ENCODE data around the gene TGFA. TPM values are rescaled to one million over a fixed set of nuclear protein-coding genes. Genes with fewer than 3 reads are reported as not detected.

Gene TGFA
- total and polyA plus RNA-seq, 10 of the 15 experiments (the other 5 are each of a cell fraction or from before 2014, with no cell fraction given) = 0.03 to 0.23 TPM; not detected in 8

GRCh38 chr2:70528929-70529328 is 24.7 kb downstream of the TGFA start:
- WGBS (ENCODE audit: insufficient coverage, insufficient replicate concordance, low lambda C conversion rate, missing lambda C conversion rate) = 20% methylated on average over 3 of the region's 3 CpGs

GRCh38 chr2:70528276-70528675 is 25.4 kb downstream of the TGFA start:
- Histone ChIP-seq H3K36me3 (ENCODE audit: control insufficient read depth in 2 of 2, insufficient read depth in 2 of 2, low read length in 1 of 2) (no peaks in the 10 kb centered on the region), H3K4me3 (no peak overlapping the region), H3K27ac (ENCODE audit: control insufficient read depth, insufficient read depth) (no peak overlapping the region), H3K27me3 (replicated peaks in 1 of 2; ENCODE audit: control insufficient read depth in 2 of 2, insufficient read depth in 2 of 2, low read length in 1 of 2) (no peaks in the 10 kb centered on the region), H3K4me2 (ENCODE audit: control insufficient read depth, insufficient read depth) (no peak overlapping the region), H2AFZ (ENCODE audit: control insufficient read depth, low read depth, low read length) (no peak overlapping the region), H3K4me1 (ENCODE audit: control insufficient read depth, insufficient read depth, low read length) (no peaks in the 10 kb centered on the region), H3K79me2 (ENCODE audit: control insufficient read depth, insufficient read depth, low read length) (no peaks in the 10 kb centered on the region), H4K20me1 (ENCODE audit: control insufficient read depth, insufficient read depth) (no peaks in the 10 kb centered on the region), H3K9me3 (replicated peaks; ENCODE audit: control insufficient read depth, insufficient read depth, low read length) (no peaks in the 10 kb centered on the region; the same call in 2 of the 3 replicates), H3K9ac (ENCODE audit: control insufficient read depth, insufficient read depth, low read length) (no peak overlapping the region)
- no peak for FAIRE-seq
- intact Hi-C loops (cut with micrococcal nuclease; ENCODE audit: unreplicated experiment) (no loop called here), in situ Hi-C loops (cut with MboI) (no loop called here)
- CTCF ChIA-PET = no interaction called here
- SMC1A ChIA-PET (ENCODE audit: uncharacterized antibody, unreplicated experiment) = no interaction called here
- WGBS (ENCODE audit: insufficient coverage, insufficient replicate concordance, low lambda C conversion rate, missing lambda C conversion rate) = 44% methylated on average over 5 of the region's 7 CpGs
- POLR2A ChIA-PET = no interaction called here
- RAD21 ChIA-PET (ENCODE audit: unreplicated experiment) = no interaction called here
- BruUV-seq (replicated peaks) = no TSS peak
- ATAC-seq = no peak
- DNase-seq (ENCODE audit: low read depth, low spot score) = no peak
- TF ChIP-seq CREB1 (IDR thresholded peaks at IDR 0.05; ENCODE audit: low read depth) = no peak
- TF ChIP-seq MEF2A (IDR thresholded peaks at IDR 0.05; ENCODE audit: insufficient read depth, low read depth, low read length) = no peak
- no peak for TF ChIP-seq ZBTB4 (CRISPR knock-in tag; IDR thresholded peaks at IDR 0.05)
- TF ChIP-seq RAD21 (IDR thresholded peaks at IDR 0.05; ENCODE audit: insufficient read depth, low read depth, low read length) = no peak
- TF ChIP-seq CHD4 (IDR thresholded peaks at IDR 0.05) = no peak
- TF ChIP-seq ZBTB40 (IDR thresholded peaks at IDR 0.05; ENCODE audit: borderline replicate concordance) = no peak
- TF ChIP-seq ASH2L (IDR thresholded peaks at IDR 0.05; ENCODE audit: borderline replicate concordance, low read depth) = no peak
- TF ChIP-seq NFYA (IDR thresholded peaks at IDR 0.05; ENCODE audit: borderline replicate concordance, low read depth, low read length) = no peak
- no peak for TF ChIP-seq EGR1 (IDR thresholded peaks at IDR 0.05; ENCODE audit: borderline replicate concordance in 1 of 2, low read depth in 2 of 2, low read length in 2 of 2)

More at GRCh38 chr2:70528929-70529328, 24.7 kb downstream of the TGFA start:
- in situ Hi-C loops (cut with MboI) (no loop called here), intact Hi-C loops (cut with micrococcal nuclease; ENCODE audit: unreplicated experiment) (no loop called here)
- H3K4me2 ChIP-seq (ENCODE audit: control insufficient read depth, insufficient read depth) = no peak overlapping the region
- FAIRE-seq (no peak), ATAC-seq (no peak), DNase-seq (ENCODE audit: low read depth, low spot score) (no peak)
- H3K9ac ChIP-seq (ENCODE audit: control insufficient read depth, insufficient read depth, low read length) = no peak overlapping the region
- H3K79me2 ChIP-seq (ENCODE audit: control insufficient read depth, insufficient read depth, low read length) = no peaks in the 10 kb centered on the region
- H3K27me3 ChIP-seq (replicated peaks in 1 of 2; ENCODE audit: control insufficient read depth in 2 of 2, insufficient read depth in 2 of 2, low read length in 1 of 2) = no peaks in the 10 kb centered on the region
- no peak for TF ChIP-seq BACH1 (IDR thresholded peaks at IDR 0.05; ENCODE audit: borderline replicate concordance)
- TF ChIP-seq CBFB (IDR thresholded peaks at IDR 0.05; ENCODE audit: low read depth) = no peak
- no peak for TF ChIP-seq MYB (IDR thresholded peaks at IDR 0.05; ENCODE audit: borderline replicate concordance, low read depth, low read length)
- no peak for TF ChIP-seq HDGF (IDR thresholded peaks at IDR 0.05)
- ChIA-PET CTCF (no interaction called here), RAD21 (ENCODE audit: unreplicated experiment) (no interaction called here), POLR2A (no interaction called here), SMC1A (ENCODE audit: uncharacterized antibody, unreplicated experiment) (no interaction called here)
- H3K9me3 ChIP-seq (replicated peaks; ENCODE audit: control insufficient read depth, insufficient read depth, low read length) = no peaks in the 10 kb centered on the region; the same call in 2 of the 3 replicates
- BruUV-seq (replicated peaks) = no TSS peak
- no peaks in the 10 kb centered on the region for H3K36me3 ChIP-seq (ENCODE audit: control insufficient read depth in 2 of 2, insufficient read depth in 2 of 2, low read length in 1 of 2)
- no peak overlapping the region for H2AFZ ChIP-seq (ENCODE audit: control insufficient read depth, low read depth, low read length)
- no peaks in the 10 kb centered on the region for H4K20me1 ChIP-seq (ENCODE audit: control insufficient read depth, insufficient read depth)
- no peak overlapping the region for H3K27ac ChIP-seq (ENCODE audit: control insufficient read depth, insufficient read depth)
- H3K4me3 ChIP-seq = no peak overlapping the region
- H3K4me1 ChIP-seq (ENCODE audit: control insufficient read depth, insufficient read depth, low read length) = no peaks in the 10 kb centered on the region
